ENCODE measurements around the gene RBM24.

- TF ChIP-seq CTCF (IDR thresholded peaks at IDR 0.05) (no peak), POLR2A (IDR thresholded peaks at IDR 0.05) (no peak)
These were observed 12.2 kb downstream of the RBM24 start for GRCh38 chr6:17293395-17293794.
